SK-N-SH (cell line): ENCODE data around the gene CDCA3. TPM values are rescaled to one million over a fixed set of nuclear protein-coding genes. Genes with fewer than 3 reads are reported as not detected.

Experiments
- CTCF ChIA-PET: fragments of 300-600, 350-600 bp; formaldehyde crosslinking; extraction: SDS; loops from one replicate; lab custom pipeline; 2021; lab: Yijun Ruan, JAX
- POLR2A ChIA-PET: fragments of 350-600 bp; sonication (Branson Sonifier 250); formaldehyde crosslinking; extraction: SDS; loops from one replicate; lab custom pipeline; 2020; ENCODE audit warnings: antibody characterized with exemption, inconsistent platforms; lab: Yijun Ruan, JAX
- DNase-seq: peaks from one replicate; pipeline ENCODE4 v3.0.0; 2012
- H2AFZ ChIP-seq: fragments of 200-600 bp; sonication (generic); 2 replicates; pipeline ENCODE4 v1.8.1; 2016; ENCODE audit warnings: antibody characterized with exemption, mild to moderate bottlenecking, low read depth
- H3F3A ChIP-seq: fragments of 200-600 bp; sonication (generic); replicated peaks from 2 replicates; pipeline ENCODE3; 2016; ENCODE audit warnings: antibody characterized with exemption, mild to moderate bottlenecking; ENCODE audit not compliant: insufficient read depth
- H3K27ac ChIP-seq, 2 experiments: fragments of 200-500 bp in 1 of 2; fragments of 200-600 bp in 1 of 2; sonication (Bioruptor generic) in 1 of 2; sonication (generic), shearing (Covaris generic) in 1 of 2; 2 replicates each; pipeline versions ENCODE4 v1.5.1 to v1.6.1; 2014 to 2016; ENCODE audit warnings: low read depth in 2 of 2, inconsistent platforms in 1 of 2, low read length in 1 of 2, mild to moderate bottlenecking in 1 of 2, mixed read lengths in 1 of 2
- H3K27me3 ChIP-seq: fragments of 200-600 bp; sonication (generic), shearing (Covaris generic); 2 replicates; pipeline ENCODE4 v1.6.1; 2016; ENCODE audit warnings: mixed run types; ENCODE audit not compliant: insufficient read depth
- H3K36me3 ChIP-seq, 2 experiments: fragments of 200-500 bp in 1 of 2; fragments of 200-600 bp in 1 of 2; sonication (Bioruptor generic) in 1 of 2; sonication (generic) in 1 of 2; replicated peaks in 1 of 2; 2 replicates each; pipeline versions ENCODE3 to v1.5.1; 2014 to 2016; ENCODE audit warnings: low read length in 1 of 2, mild to moderate bottlenecking in 1 of 2; ENCODE audit not compliant: insufficient read depth in 2 of 2, control insufficient read depth in 1 of 2
- H3K4me1 ChIP-seq, 2 experiments: fragments of 200-500 bp in 1 of 2; fragments of 200-600 bp in 1 of 2; sonication (Bioruptor generic) in 1 of 2; sonication (generic), shearing (Covaris generic) in 1 of 2; 2 replicates each; pipeline versions ENCODE4 v1.5.1 to v1.6.1; 2014 to 2016; ENCODE audit warnings: low read depth in 1 of 2, low read length in 1 of 2, mixed run types in 1 of 2; ENCODE audit not compliant: insufficient read depth in 2 of 2, control insufficient read depth in 1 of 2
- H3K4me2 ChIP-seq: fragments of 200-600 bp; sonication (generic), shearing (Covaris generic); 2 replicates; pipeline ENCODE4 v1.6.1; 2017; ENCODE audit warnings: mixed run types
- H3K4me3 ChIP-seq, 2 experiments: fragments of 200-500 bp in 1 of 2; fragments of 200-600 bp in 1 of 2; sonication (Bioruptor generic) in 1 of 2; sonication (generic), shearing (Covaris generic) in 1 of 2; 2 replicates each; pipeline versions ENCODE4 v1.5.1 to v1.8.1; 2014 to 2016; ENCODE audit warnings: low read depth in 2 of 2, inconsistent platforms in 1 of 2, low read length in 1 of 2, mild to moderate bottlenecking in 1 of 2, mixed read lengths in 1 of 2, moderate library complexity in 1 of 2
- H3K79me2 ChIP-seq: fragments of 200-600 bp; sonication (generic); 2 replicates; pipeline ENCODE4 v1.8.1; 2017; ENCODE audit warnings: mild to moderate bottlenecking; ENCODE audit not compliant: insufficient read depth
- H3K9ac ChIP-seq: fragments of 200-600 bp; sonication (generic); 2 replicates; pipeline ENCODE4 v1.6.1; 2017; ENCODE audit warnings: mixed run types
- H3K9me2 ChIP-seq: fragments of 200-600 bp; sonication (generic); 2 replicates; pipeline ENCODE4 v1.6.1; 2017; ENCODE audit warnings: mixed run types
- H3K9me3 ChIP-seq: fragments of 200-600 bp; sonication (generic); 2 replicates; pipeline ENCODE4 v1.6.1; 2017; ENCODE audit warnings: mixed run types, mild to moderate bottlenecking, moderate library complexity
- H4K20me1 ChIP-seq: fragments of 200-600 bp; sonication (generic); 2 replicates; pipeline ENCODE4 v1.6.1; 2017; ENCODE audit warnings: mild to moderate bottlenecking, mixed run types; ENCODE audit not compliant: insufficient read depth
- ELF1 ChIP-seq: IDR thresholded peaks from 2 replicates; pipeline ENCODE4 v1.4.0; 2012
- GABPA ChIP-seq: IDR thresholded peaks from 2 replicates; pipeline ENCODE4 v1.4.0; 2012; ENCODE audit warnings: low read depth, mild to moderate bottlenecking
- GATA2 ChIP-seq: sonication (generic); formaldehyde crosslinking; IDR thresholded peaks from 2 replicates; pipeline ENCODE4 v1.5.0; 2020; ENCODE audit warnings: mild to moderate bottlenecking, missing genetic modification reagents
- NFIC ChIP-seq: IDR thresholded peaks from 2 replicates; pipeline ENCODE4 v1.4.0; 2012; ENCODE audit warnings: borderline replicate concordance
- NRF1 ChIP-seq: IDR thresholded peaks from 2 replicates; pipeline ENCODE4 v1.6.1; 2012; ENCODE audit warnings: low read depth, mild to moderate bottlenecking, low read length
- POLR2AphosphoS5 ChIP-seq: IDR thresholded peaks from 2 replicates; pipeline ENCODE4 v1.6.1; 2012; ENCODE audit warnings: low read depth, low read length
- RAD21 ChIP-seq: IDR thresholded peaks from 2 replicates; pipeline ENCODE4 v1.6.1; 2012; ENCODE audit warnings: mild to moderate bottlenecking, low read length
- RXRA ChIP-seq: IDR thresholded peaks from 2 replicates; pipeline ENCODE4 v1.4.0; 2012; ENCODE audit warnings: low read depth, mild to moderate bottlenecking, borderline replicate concordance
- SIN3A ChIP-seq: IDR thresholded peaks from 2 replicates; pipeline ENCODE4 v1.6.1; 2012; ENCODE audit warnings: low read depth, mild to moderate bottlenecking, low read length, moderate library complexity, borderline replicate concordance
- SMC3 ChIP-seq: IDR thresholded peaks from 2 replicates; pipeline ENCODE4 v1.6.1; 2012; ENCODE audit warnings: low read depth, low read length, improper control_type of control experiment
- TCF12 ChIP-seq: IDR thresholded peaks from 2 replicates; pipeline ENCODE4 v1.4.0; 2012
- TEAD4 ChIP-seq: IDR thresholded peaks from 2 replicates; pipeline ENCODE4 v1.4.0; 2012; ENCODE audit warnings: mild to moderate bottlenecking, borderline replicate concordance; ENCODE audit not compliant: insufficient read depth
- WGBS: methylation state at CpG from one replicate; pipeline ENCODE4 v1.1.6; 2017; ENCODE audit warnings: low lambda C conversion rate; 5-methylcytosine and 5-hydroxymethylcytosine counted together
- polyA plus RNA-seq, 3 experiments: library from polyadenylated mRNA; depleted of rRNA; stranded (reverse); fragments of >200 nt; gene quantifications; 2 replicates each; pipeline ENCODE4 v1.2.3, GENCODE V29; 2012
- TF ChIP-seq, protein P1 (sequence below): fragments of 150-350 bp; IDR thresholded peaks from 2 replicates; pipeline ENCODE4 v1.6.1; 2016; ENCODE audit warnings: mild to moderate bottlenecking, low read depth, low read length

CDCA3 gene
- polyA plus RNA-seq, 1 of the 3 experiments (the other 2 are of a cell fraction), result 33.0 TPM

DNA sequence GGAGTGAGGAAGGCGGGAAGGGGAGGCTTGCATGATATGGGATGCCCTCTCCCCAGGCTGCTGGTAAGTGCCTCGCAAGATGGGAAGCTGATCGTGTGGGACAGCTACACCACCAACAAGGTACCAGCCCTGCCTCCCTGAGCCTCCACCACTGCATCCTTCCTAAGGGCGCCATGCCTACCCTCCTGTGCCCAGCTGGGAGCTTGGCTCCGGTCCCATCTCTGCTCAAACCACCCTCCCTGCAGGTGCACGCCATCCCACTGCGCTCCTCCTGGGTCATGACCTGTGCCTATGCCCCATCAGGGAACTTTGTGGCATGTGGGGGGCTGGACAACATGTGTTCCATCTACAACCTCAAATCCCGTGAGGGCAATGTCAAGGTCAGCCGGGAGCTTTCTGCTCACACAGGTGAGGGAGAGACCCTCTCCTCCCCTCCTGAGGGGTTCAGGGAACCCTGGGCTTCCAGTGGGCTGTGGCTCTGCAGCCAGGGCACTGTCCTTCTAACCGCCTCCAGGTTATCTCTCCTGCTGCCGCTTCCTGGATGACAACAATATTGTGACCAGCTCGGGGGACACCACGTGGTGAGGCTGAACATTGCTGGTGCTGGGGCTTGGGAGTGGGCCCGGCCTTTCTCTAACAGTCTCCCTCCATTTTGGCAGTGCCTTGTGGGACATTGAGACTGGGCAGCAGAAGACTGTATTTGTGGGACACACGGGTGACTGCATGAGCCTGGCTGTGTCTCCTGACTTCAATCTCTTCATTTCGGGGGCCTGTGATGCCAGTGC, 7.8 kb downstream of the CDCA3 start:
- Histone ChIP-seq H3K9me2 (no peaks in the 10 kb centered on the region), H3K9me3 (no peaks in the 10 kb centered on the region), H3K4me3 (no peak overlapping the region), H3K9ac (no peak overlapping the region), H3K4me2 (no peak overlapping the region), H3F3A (peaks cover 11% of the 10 kb centered on the region), H3K27ac (no peak overlapping the region), H3K4me1 (no peaks in the 10 kb centered on the region), H3K36me3 (peaks cover 30 to 61% of the 10 kb centered on the region in 2 experiments), H4K20me1 (no peaks in the 10 kb centered on the region), H3K79me2 (peaks cover 10% of the 10 kb centered on the region; the same call in 1 of the 2 replicates), H3K27me3 (no peaks in the 10 kb centered on the region), H2AFZ (no peak overlapping the region)
- POLR2A ChIA-PET, result interaction anchor here (0.7 to 4.2 kb wide), 2 partner anchors 9 to 48 kb away, joined by 3 to 22 read pairs; partner anchors contain the start of genes CDCA3 and USP5
- peak; percentile 53 for DNase-seq
- CTCF ChIA-PET, result interaction anchor here (1.3 to 19.4 kb wide), 7 partner anchors 13 to 90 kb away, joined by 3 to 225 read pairs (median 7); partner anchors contain the start of genes MLF2, P3H3, SPSB2 and TPI1
- TF ChIP-seq NFIC (no peak), GATA2 (CRISPR knock-in tag) (no peak), ELF1 (no peak), GABPA (no peak)
- 87% methylated on average over 11 of the region's 16 CpGs for WGBS

DNA sequence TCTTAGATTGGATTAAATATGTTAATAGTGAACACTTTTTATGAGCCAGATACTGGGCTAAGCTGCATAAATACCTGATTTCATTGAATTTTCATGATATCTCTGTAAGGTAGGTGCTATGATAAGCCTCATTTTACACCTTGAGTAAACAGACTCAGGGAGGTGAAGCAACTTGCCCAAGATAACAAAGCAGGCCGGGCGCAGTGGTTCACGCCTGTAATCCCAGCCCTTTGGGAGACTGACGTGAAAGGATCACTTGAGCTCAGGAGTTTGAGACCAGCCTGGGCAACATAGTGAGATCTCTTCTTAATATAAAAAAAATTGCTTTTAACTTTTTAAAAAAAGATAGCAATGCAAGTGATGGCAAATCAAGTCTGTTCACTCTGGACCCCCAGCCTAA, 9.0 kb downstream of the CDCA3 start:
- CTCF ChIA-PET, result interaction anchor here (1.1 to 19.4 kb wide), 5 partner anchors 9 to 96 kb away, joined by 3 to 225 read pairs (median 5); partner anchors contain the start of genes CDCA3, P3H3 and SPSB2
- Histone ChIP-seq H3K4me1 (no peaks in the 10 kb centered on the region), H3K27me3 (no peaks in the 10 kb centered on the region), H3K9ac (no peak overlapping the region), H3K4me3 (no peak overlapping the region)
- WGBS, result 97% methylated on average over 4 of the region's 4 CpGs
- TF ChIP-seq POLR2AphosphoS5 (no peak), TCF12 (no peak), SMC3 (no peak), SIN3A (no peak), NRF1 (no peak), RAD21 (no peak), TEAD4 (no peak), RXRA (no peak)
- TF ChIP-seq, protein P1, sequence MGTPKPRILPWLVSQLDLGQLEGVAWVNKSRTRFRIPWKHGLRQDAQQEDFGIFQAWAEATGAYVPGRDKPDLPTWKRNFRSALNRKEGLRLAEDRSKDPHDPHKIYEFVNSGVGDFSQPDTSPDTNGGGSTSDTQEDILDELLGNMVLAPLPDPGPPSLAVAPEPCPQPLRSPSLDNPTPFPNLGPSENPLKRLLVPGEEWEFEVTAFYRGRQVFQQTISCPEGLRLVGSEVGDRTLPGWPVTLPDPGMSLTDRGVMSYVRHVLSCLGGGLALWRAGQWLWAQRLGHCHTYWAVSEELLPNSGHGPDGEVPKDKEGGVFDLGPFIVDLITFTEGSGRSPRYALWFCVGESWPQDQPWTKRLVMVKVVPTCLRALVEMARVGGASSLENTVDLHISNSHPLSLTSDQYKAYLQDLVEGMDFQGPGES, result no peak
- TF ChIP-seq, all 33 proteins: peak for 0
- Histone ChIP-seq H3K36me3 (peaks cover 30 to 70% of the 10 kb centered on the region in 2 experiments), H3K79me2 (no peaks in the 10 kb centered on the region), H3F3A (peaks cover 8% of the 10 kb centered on the region), H3K9me3 (no peaks in the 10 kb centered on the region), H2AFZ (no peak overlapping the region), H3K4me2 (no peak overlapping the region), H3K27ac (no peak overlapping the region), H4K20me1 (no peaks in the 10 kb centered on the region), H3K9me2 (no peaks in the 10 kb centered on the region)
- no peak for DNase-seq
- POLR2A ChIA-PET, result interaction anchor here (3.4 to 4.2 kb wide), 2 partner anchors 10 to 30 kb away, joined by 9 to 22 read pairs; partner anchors contain the start of genes CDCA3, SPSB2 and USP5
